Kidney epithelial cell (primary cell): ENCODE results near the gene EIF3F. TPM values are rescaled to one million over a fixed set of nuclear protein-coding genes. Genes with fewer than 3 reads are reported as not detected.

Experiments used
- DNase-seq: peaks from one replicate; pipeline ENCODE4 v3.0.0-alpha.2; 2010; ENCODE audit warnings: low read depth
- H3K27me3 ChIP-seq: 2 replicates; pipeline ENCODE4 v1.6.0; 2011; ENCODE audit warnings: low read length; ENCODE audit not compliant: control insufficient read depth, insufficient read depth
- H3K36me3 ChIP-seq: 2 replicates; pipeline ENCODE4 v1.5.1; 2011; ENCODE audit warnings: low read length; ENCODE audit not compliant: control insufficient read depth, insufficient read depth
- H3K4me3 ChIP-seq: 2 replicates; pipeline ENCODE4 v1.5.1; 2011; ENCODE audit warnings: low read depth, mild to moderate bottlenecking, control low read depth, low read length
- CTCF ChIP-seq: IDR thresholded peaks from 2 replicates; pipeline ENCODE4 v1.5.1; 2011; ENCODE audit warnings: mild to moderate bottlenecking, moderate library complexity, low read length, control low read depth, inconsistent platforms; ENCODE audit not compliant: insufficient read depth, poor library complexity, severe bottlenecking
- total RNA-seq: library from RNA; depleted of rRNA; stranded (reverse); fragments of >200 nt; gene quantifications from 2 replicates; pipeline ENCODE4 v1.2.3, GENCODE V29; 2015

Gene EIF3F
- total RNA-seq, 1 donor from 2014 or later = 334 TPM

- Histone ChIP-seq H3K4me3 (no peak overlapping the region), H3K36me3 (no peaks in the 10 kb centered on the region), H3K27me3 (no peaks in the 10 kb centered on the region)
- DNase-seq = no peak
- TF ChIP-seq CTCF = no peak
Measured at GRCh38 chr11:8000390-8000789, 13.3 kb downstream of the EIF3F start.

- DNase-seq = no peak
- no peaks in the 10 kb centered on the region for H3K27me3 ChIP-seq
- H3K36me3 ChIP-seq = no peaks in the 10 kb centered on the region
- no peak for TF ChIP-seq CTCF
- no peak overlapping the region for H3K4me3 ChIP-seq
Measured at GRCh38 chr11:8002676-8003075, 15.5 kb downstream of the EIF3F start.

- DNase-seq = no peak
- TF ChIP-seq CTCF = no peak
- no peaks in the 10 kb centered on the region for H3K36me3 ChIP-seq
Measured at GRCh38 chr11:8003187-8003586, 16.1 kb downstream of the EIF3F start.

GRCh38 chr11:8004008-8004407 is 16.9 kb downstream of the EIF3F start:
- TF ChIP-seq CTCF = no peak
- DNase-seq = no peak
- H3K27me3 ChIP-seq = no peaks in the 10 kb centered on the region
- H3K36me3 ChIP-seq = no peaks in the 10 kb centered on the region
- no peak overlapping the region for H3K4me3 ChIP-seq

More at GRCh38 chr11:8003187-8003586, 16.1 kb downstream of the EIF3F start:
- H3K27me3 ChIP-seq = no peaks in the 10 kb centered on the region
- H3K4me3 ChIP-seq = no peak overlapping the region

- TF ChIP-seq CTCF = no peak
- DNase-seq = no peak
- H3K4me3 ChIP-seq = no peak overlapping the region
- no peaks in the 10 kb centered on the region for H3K36me3 ChIP-seq
- no peaks in the 10 kb centered on the region for H3K27me3 ChIP-seq
Measured at GRCh38 chr11:8005556-8005955, 18.4 kb downstream of the EIF3F start.

GRCh38 chr11:8006349-8006977 is 19.3 kb downstream of the EIF3F start:
- no peak for DNase-seq

More at GRCh38 chr11:8006349-8006977, 19.3 kb downstream of the EIF3F start:
- Histone ChIP-seq H3K4me3 (no peak overlapping the region), H3K27me3 (no peaks in the 10 kb centered on the region), H3K36me3 (no peaks in the 10 kb centered on the region)
- TF ChIP-seq CTCF = peak; percentile 94
